OCI-LY7 (cell line): ENCODE measurements around the gene COL1A2. TPM values are rescaled to one million over a fixed set of nuclear protein-coding genes. Genes with fewer than 3 reads are reported as not detected.

Source experiments
- BruUV-seq: library from RNA; stranded (reverse); fragments of 400-500 nt; replicated peaks from 2 replicates; lab custom pipeline; 2021; lab: Mats Ljungman, UMichigan
- CTCF ChIA-PET: fragments of 300-600 bp; sonication (Branson Sonifier 250); formaldehyde crosslinking; loops from one replicate; lab custom pipeline; 2022; ENCODE audit warnings: antibody characterized with exemption; ENCODE audit not compliant: unreplicated experiment; lab: Charles Lee
- POLR2A ChIA-PET: fragments of 300-600 bp; sonication (Branson Sonifier 250); formaldehyde crosslinking; loops from one replicate; lab custom pipeline; 2022; ENCODE audit warnings: antibody characterized with exemption; lab: Charles Lee
- DNase-seq: peaks from one replicate; pipeline ENCODE4 v3.0.0-alpha.2; 2015; ENCODE audit warnings: low spot score
- H2AFZ ChIP-seq: fragments of 200-600 bp; sonication (generic), shearing (Covaris generic); 2 replicates; pipeline ENCODE4 v1.6.1; 2014; ENCODE audit warnings: mild to moderate bottlenecking, antibody characterized with exemption, low read length, moderate library complexity
- H3K27ac ChIP-seq: fragments of 200-600 bp; sonication (generic); 2 replicates; pipeline ENCODE4 v1.5.1; 2014; ENCODE audit warnings: mixed run types, low read depth, mild to moderate bottlenecking, moderate library complexity, low read length, inconsistent platforms; ENCODE audit not compliant: poor library complexity, severe bottlenecking
- H3K36me3 ChIP-seq: fragments of 200-600 bp; sonication (generic); 2 replicates; pipeline ENCODE4 v1.6.1; 2014; ENCODE audit warnings: mild to moderate bottlenecking, antibody characterized with exemption, low read length, moderate library complexity, mixed read lengths; ENCODE audit not compliant: insufficient read depth
- H3K4me1 ChIP-seq: fragments of 200-600 bp; sonication (generic); 2 replicates; pipeline ENCODE4 v1.5.1; 2014; ENCODE audit warnings: mild to moderate bottlenecking, low read length; ENCODE audit not compliant: insufficient read depth, poor library complexity, severe bottlenecking
- H3K4me2 ChIP-seq: fragments of 200-600 bp; sonication (generic); 2 replicates; pipeline ENCODE4 v1.6.1; 2014; ENCODE audit warnings: mild to moderate bottlenecking, low read length
- H3K4me3 ChIP-seq: fragments of 200-600 bp; sonication (generic); 2 replicates; pipeline ENCODE4 v1.5.1; 2014; ENCODE audit warnings: mild to moderate bottlenecking, low read depth, low read length; ENCODE audit not compliant: poor library complexity, severe bottlenecking
- H3K79me2 ChIP-seq: fragments of 200-600 bp; sonication (generic); 2 replicates; pipeline ENCODE4 v1.6.1; 2016; ENCODE audit warnings: low read depth, mild to moderate bottlenecking, low read length, moderate library complexity, mixed read lengths; ENCODE audit not compliant: insufficient read depth
- H3K9me2 ChIP-seq: fragments of 200-600 bp; sonication (generic); 2 replicates; pipeline ENCODE4 v1.6.1; 2016; ENCODE audit warnings: mild to moderate bottlenecking, low read length, mixed read lengths; ENCODE audit not compliant: insufficient read depth
- H3K9me3 ChIP-seq: fragments of 200-600 bp; sonication (generic); 2 replicates; pipeline ENCODE4 v1.6.1; 2014; ENCODE audit warnings: mild to moderate bottlenecking, mixed run types, low read length, mixed read lengths
- H4K20me1 ChIP-seq: fragments of 200-600 bp; sonication (generic); 2 replicates; pipeline ENCODE4 v1.6.1; 2014; ENCODE audit warnings: mild to moderate bottlenecking, antibody characterized with exemption, low read length, moderate library complexity, mixed read lengths; ENCODE audit not compliant: insufficient read depth
- CTCF ChIP-seq: fragments of 200-600 bp; sonication (generic); conservative IDR thresholded peaks from 2 replicates; pipeline ENCODE4 v1.5.1; 2014; ENCODE audit warnings: mild to moderate bottlenecking, antibody characterized with exemption, low read length, moderate library complexity, mixed read lengths
- EZH2phosphoT487 ChIP-seq: fragments of 200-600 bp; sonication (generic); IDR thresholded peaks from 2 replicates; pipeline ENCODE4 v1.6.1; 2018; ENCODE audit warnings: low read depth, borderline replicate concordance, mild to moderate bottlenecking, mixed run types, antibody characterized with exemption, low read length, moderate library complexity, mixed read lengths
- intact Hi-C: fragments of 100-400 bp; cut with micrococcal nuclease; formaldehyde crosslinking; loops from one replicate; pipeline ENCODE4 v1.10.0; 2022; ENCODE audit not compliant: unreplicated experiment
- total RNA-seq, 2 experiments: library from RNA; depleted of rRNA in 1 of 2; stranded (reverse); fragments of >200 nt in 1 of 2; shearing (Covaris generic) in 1 of 2; gene quantifications; 2 replicates each; pipeline ENCODE4 v1.2.3, GENCODE V29; 2014 to 2022

Gene COL1A2
- total RNA-seq, 2 experiments from 2014 or later = not detected

DNA sequence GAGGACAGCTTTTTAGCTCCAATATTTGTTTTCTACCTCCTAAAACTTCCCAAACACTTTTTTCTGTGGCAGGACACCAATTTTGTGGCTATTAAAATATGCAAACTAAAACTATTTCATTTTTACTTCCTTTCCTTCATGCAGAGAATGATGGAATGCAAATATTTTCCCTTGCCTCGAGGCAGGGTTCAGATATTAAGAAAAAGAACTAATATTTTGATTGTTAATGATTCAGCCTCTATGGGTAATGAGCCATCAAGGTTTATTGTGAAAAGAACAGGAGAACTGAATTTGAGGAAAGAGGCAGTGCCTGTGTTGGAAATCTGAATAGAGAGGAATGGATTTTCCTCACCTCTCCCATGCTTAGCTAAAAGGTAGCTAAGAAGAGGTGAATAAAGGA lies 71.8 kb downstream of the COL1A2 start:
- BruUV-seq = no TSS peak
- POLR2A ChIA-PET = no interaction called here
- no peaks in the 10 kb centered on the region for H3K79me2 ChIP-seq
- intact Hi-C loops = no loop called here
- no peak overlapping the region for H3K27ac ChIP-seq
- H3K4me3 ChIP-seq = no peak overlapping the region
- CTCF ChIA-PET = no interaction called here
- no peaks in the 10 kb centered on the region for H4K20me1 ChIP-seq
- no peak overlapping the region for H2AFZ ChIP-seq
- H3K9me3 ChIP-seq = no peaks in the 10 kb centered on the region
- no peaks in the 10 kb centered on the region for H3K4me1 ChIP-seq
- H3K36me3 ChIP-seq = no peaks in the 10 kb centered on the region
- no peak for TF ChIP-seq EZH2phosphoT487
- no peak for TF ChIP-seq CTCF
- no peak overlapping the region for H3K4me2 ChIP-seq
- DNase-seq = no peak
- H3K9me2 ChIP-seq = no peaks in the 10 kb centered on the region

- CTCF ChIA-PET = no interaction called here
- intact Hi-C loops = no loop called here
- Histone ChIP-seq H3K4me2 (no peak overlapping the region), H3K9me3 (no peaks in the 10 kb centered on the region), H3K4me3 (no peak overlapping the region), H3K79me2 (no peaks in the 10 kb centered on the region), H2AFZ (no peak overlapping the region), H3K27ac (no peak overlapping the region), H3K36me3 (no peaks in the 10 kb centered on the region), H3K4me1 (no peaks in the 10 kb centered on the region), H3K9me2 (no peaks in the 10 kb centered on the region), H4K20me1 (no peaks in the 10 kb centered on the region)
- TF ChIP-seq EZH2phosphoT487 (no peak), CTCF (no peak)
- BruUV-seq = no TSS peak
- DNase-seq = no peak
- POLR2A ChIA-PET = interaction anchor here (1.0 kb wide), 1 partner anchor 23 kb away, joined by 3 read pairs; no protein-coding TSS in a partner anchor
Observed at GRCh38 chr7:94471604-94472003, 76.9 kb downstream of the COL1A2 start.

GRCh38 chr7:94472608-94473007 lies 77.9 kb downstream of the COL1A2 start:
- ChIA-PET CTCF (no interaction called here), POLR2A (interaction anchor here (0.7 to 0.8 kb wide), 2 partner anchors 12 to 456 kb away, joined by 3 read pairs; no protein-coding TSS in a partner anchor)
- DNase-seq = no peak
- Histone ChIP-seq H4K20me1 (no peaks in the 10 kb centered on the region), H2AFZ (no peak overlapping the region), H3K4me1 (no peaks in the 10 kb centered on the region), H3K4me3 (no peak overlapping the region), H3K9me3 (no peaks in the 10 kb centered on the region), H3K4me2 (no peak overlapping the region), H3K36me3 (no peaks in the 10 kb centered on the region), H3K27ac (no peak overlapping the region), H3K79me2 (no peaks in the 10 kb centered on the region), H3K9me2 (no peaks in the 10 kb centered on the region)
- BruUV-seq = no TSS peak
- TF ChIP-seq CTCF = no peak
- TF ChIP-seq EZH2phosphoT487 = no peak
- intact Hi-C loops = no loop called here
